Activated CD8-positive, alpha-beta memory T cell treated with anti-CD3 and anti-CD28 coated beads, Interleukin-2, amount 50 U/mL, for 24 hours (primary cell): ENCODE measurements around the gene SORT1.
"Not testable (repeated sequence)": the region's sequence is repeated elsewhere in the genome, so short reads cannot be mapped to it uniquely, and the experiment has no call there.

ENCODE experiments used
- DNase-seq: peaks from one replicate; pipeline ENCODE4 v3.0.0-alpha.2; 2020; ENCODE audit errors: extremely low read depth

Gene SORT1

DNA sequence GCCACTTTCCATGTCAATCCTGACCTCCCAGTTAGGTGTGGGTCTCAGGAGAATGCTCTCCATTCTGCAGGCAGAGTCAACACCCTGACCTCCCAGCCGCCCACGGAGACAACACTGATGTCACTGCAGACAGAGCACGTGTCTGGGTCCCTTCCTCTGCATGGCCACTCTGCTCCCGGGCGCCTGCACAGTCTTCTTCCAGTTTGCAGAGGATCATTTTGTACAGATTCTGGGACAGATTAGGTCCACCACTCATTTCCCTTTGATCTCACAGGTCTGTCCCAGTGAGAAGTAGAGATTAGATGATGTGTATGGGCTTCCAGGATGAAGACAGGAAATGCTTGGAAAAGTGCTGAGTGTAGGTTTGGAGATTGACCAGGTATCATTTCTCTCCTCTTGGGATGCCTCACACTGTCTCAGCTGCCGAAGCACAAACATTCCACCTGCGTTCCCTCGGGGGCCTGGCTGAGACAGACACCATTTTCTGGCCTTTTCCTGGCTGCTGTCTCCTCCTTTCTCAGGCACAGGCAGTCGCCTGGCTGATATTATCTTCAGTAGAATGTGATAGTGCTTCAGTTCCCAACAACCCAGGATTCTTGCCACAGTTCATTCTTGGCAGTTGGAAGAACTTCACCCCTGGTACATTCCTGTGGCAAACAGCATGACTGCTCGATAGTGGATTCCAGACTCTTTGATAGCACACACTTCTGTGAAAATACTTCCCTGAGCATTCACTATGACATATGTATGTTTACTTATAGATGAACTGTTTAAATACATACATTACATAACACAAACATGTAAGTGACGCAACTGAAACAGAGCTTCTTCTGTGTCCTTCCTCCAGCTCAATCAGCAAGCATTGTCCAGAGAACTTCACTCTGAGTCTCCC, 98.8 kb downstream of the SORT1 start:
- no peak for DNase-seq

DNA sequence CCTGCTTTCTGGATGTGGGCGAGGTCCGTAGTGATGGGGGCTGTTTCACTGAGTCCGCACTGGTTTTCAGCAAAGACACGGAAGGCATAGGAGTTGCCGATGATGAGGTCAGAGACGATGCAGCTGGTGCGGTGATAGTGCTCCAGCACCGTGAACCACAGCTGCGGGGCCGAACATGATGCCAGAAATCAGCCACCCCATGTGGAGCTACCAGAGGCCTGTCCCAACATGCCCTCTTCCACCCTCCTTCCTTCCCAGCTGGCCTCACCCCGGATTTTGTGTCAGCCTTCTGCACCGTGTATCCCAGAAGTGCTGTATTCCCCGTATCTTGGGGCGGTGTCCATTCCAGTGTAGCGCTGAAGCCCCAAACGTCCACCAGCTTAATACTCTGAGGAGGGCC, 100.9 kb downstream of the SORT1 start:
- no peak for DNase-seq

DNA sequence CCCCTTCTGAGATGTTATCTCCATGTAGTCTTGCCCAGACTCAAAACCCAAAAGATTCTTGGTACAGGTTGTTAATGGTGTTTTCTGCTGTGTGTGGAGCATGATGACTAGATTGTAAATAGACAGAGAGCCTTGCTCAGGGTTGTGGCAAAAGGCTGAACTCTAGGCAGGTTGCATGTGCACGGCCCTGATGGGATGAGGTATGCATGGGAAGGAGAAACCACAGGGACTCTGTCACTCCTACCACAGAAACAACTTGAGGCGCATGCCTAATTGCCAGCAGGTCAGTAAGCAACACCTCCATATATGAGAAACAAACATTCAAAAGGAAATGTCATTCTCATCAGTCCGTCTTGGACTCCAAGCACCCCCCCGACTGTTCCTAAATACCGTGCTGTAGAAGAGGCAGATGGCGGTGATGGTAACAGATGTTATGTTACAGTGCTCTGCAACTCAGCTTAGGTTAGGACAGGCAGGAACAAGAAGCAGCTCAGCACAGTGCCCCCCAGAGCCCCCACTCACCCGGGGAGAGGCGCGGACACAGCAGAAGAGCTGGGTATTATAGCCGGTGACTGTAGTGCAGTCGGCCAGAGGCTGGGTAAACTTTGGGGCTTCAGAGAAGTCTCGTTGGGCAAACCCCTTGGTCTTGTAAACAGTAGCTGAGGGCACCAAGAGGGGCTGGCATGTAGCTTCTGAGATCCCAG, 101.9 kb downstream of the SORT1 start:
- DNase-seq = no peak

DNA sequence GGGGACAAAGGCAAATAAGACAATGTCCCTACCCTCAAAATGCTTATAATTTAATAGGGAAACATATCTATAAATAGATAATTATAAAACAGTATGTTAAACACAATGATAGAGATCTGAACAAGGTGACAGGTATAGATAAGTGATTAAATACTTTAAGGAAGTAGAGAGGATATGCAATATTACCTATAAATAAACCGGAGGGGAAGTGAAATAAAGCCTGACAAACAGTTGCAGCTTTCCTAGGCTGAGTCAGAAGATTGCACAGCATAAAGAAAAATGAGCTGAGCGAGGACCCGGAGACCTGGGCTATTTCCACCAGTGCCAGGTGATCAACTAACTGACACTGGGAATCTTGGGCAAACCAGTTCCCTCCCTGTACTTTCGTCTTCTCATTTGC, 103.2 kb downstream of the SORT1 start:
- DNase-seq = no peak

DNA sequence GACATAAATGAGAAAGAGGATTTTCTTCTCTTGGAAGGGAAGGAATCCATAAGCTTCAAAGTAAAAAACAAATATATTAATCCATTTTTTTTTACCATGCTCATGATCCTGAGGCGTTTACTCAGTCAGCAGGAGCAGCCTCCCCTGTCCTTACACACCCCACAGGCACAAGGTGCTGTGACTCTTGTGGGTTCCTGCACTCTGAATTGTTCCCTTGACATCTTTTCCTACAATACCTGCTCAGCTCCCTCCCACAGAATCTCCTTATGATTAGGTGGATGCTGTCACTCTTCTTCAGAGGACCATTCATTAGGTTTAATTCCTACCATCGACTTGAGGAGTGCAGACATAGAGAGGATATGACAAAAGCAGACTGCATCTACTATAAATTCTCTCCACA, 104.7 kb downstream of the SORT1 start:
- DNase-seq = no peak

DNA sequence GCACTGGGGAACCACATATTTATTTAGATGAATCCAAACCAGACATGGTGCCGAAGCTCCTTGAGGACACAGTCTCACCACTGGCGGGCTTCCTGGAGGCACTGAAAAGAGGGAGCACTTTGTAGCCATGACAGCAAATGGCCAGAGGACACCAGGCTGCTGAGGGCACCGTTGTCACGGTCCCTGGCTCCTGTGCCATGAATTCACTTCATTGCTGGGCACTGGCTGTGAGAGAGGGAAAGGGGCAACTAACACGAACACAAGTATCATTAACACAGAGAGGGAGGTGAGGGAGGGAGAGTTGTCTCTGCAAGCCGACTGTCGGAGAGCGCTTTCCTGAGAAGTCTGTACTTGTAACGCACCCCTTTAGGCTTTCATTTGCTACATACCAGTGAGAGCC, 105.4 kb downstream of the SORT1 start:
- DNase-seq = no peak

DNA sequence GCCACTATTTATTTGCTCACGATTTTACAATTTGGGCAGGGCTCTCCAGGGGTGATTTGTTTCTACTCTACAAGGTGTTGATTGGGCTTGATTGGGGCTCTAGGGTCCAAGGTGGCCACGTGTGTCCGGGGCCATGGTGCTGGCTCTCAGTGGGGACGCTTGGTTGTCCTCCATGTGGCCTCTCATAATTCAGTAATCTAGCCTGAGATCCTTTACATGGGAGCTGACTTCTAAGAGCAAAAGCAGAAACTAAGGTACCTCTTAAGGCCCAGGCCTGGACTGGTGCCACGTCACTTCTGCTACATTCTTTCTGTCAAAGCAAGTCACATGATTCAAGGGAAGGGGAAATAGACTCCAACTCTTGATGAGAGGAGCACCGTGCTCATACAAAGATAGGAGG, 106.7 kb downstream of the SORT1 start:
- DNase-seq = no peak

DNA sequence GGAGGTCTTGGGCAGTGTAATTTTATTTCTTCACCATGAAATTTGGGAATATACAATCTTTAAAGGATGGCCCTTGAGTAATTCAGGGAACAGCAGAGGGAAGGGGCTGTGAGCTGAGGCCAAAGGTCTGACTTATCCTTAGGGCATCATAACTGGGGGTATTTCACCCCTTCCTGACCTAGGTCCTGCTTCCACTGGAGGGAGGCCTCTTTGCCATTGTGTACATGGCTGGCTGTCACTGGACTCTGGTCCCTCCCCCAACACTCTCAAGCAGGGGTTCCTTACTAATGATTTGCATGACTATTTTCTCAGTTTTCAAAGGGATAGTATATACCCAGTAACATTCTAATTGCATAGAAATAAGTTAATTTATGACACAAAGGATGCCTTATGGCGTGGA, 107.6 kb downstream of the SORT1 start:
- DNase-seq = no peak

DNA sequence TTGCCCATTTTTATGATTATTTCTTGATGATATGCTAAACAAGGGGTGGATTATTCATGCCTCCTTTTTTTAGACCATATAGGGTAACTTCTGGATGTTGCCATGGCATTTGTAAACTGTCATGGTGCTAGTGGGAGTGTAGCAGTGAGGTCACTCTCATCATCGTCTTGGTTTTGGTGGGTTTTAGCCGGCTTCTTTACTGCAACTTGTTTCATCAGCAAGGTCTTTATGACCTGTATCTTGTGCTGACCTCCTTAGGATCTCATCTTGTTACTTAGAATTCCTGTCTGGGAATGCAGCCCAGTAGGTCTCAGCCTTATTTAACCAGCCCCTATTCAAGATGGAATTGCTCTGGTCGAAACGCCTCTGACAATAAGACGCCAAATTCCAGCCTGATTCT, 111.0 kb downstream of the SORT1 start:
- DNase-seq = not testable (repeated sequence)

DNA sequence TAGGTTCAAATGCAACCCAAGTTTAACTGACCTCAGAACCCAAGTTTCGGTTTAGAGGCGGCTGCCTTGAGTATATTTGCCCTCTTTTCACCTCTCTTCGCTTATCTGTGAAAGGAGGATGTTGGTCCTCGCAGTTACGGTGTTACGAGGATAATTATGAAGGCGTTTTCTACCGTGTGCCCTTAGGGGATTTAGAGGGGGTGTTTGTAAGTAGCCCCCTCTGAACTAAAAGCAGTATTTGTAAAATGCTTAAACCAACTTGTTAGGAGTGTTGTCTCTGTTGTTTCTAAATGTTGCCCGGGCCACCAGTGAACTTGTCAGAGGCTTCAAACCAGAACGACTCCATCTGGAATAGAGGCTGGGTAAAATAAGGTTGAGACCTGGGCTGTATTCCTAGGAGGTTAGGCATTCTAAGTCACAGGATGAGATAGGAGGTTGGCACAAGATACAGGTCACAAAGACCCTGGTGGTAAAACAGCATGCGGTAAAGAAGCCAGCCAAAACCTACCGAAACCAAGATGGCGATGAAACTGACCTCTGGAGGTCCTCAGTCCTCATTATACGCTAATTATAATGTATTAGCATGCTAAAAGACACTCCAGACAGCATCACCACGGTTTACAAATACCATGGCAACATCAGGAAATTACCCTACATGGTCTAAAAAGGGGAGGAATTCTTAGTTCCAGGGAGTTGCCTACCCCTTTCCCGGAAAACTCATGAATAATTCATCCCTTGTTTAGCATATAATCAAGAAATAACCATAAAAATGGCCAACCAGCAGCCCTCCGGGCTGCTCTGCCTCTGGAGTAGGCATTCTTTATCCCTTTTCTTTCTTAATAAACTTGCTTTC, 113.7 kb downstream of the SORT1 start:
- no peak for DNase-seq

DNA sequence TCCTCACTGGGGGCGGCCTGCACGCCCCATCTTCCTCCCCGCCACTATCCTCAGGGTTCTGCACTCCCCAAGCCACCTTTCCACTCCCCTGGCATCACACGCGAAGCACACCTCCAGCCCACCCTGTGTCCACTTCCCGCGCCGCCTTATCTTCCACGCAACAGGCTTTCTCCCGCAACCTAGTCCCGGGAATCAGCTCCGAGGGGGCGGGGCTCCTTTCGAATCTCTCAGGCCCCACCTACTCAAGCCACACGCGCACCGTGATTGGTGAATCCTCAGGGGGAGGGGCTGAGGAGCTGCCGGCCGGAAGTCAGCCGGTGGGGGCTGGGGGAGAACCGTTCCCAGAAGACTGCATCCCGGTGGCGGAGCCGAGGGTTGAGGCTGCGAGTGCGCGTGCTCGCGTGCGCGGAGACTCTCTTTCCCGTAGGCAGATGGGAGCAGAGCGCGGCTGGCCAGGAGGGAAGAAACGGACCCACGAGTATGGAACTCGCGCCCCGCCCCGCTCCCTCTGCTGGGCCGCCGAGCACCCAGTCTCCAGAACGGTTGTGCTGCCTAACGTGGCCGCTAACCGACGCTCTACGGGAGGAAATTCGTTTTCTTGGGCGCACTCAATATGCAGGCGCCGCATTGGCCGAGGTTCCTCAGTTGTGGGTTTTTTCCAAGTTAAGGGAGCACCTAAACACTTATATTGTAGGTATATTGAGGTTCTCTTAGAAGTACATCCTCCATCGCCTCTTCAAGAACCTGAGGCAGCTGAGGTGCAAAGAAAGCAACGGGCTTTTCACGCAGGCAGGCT, 114.6 kb downstream of the SORT1 start, which contains the start of gene PSRC1:
Gene PSRC1, minus strand, starts transcription at position 194 of the 796 bp plus-strand sequence.
- peak; percentile 75 for DNase-seq

DNA sequence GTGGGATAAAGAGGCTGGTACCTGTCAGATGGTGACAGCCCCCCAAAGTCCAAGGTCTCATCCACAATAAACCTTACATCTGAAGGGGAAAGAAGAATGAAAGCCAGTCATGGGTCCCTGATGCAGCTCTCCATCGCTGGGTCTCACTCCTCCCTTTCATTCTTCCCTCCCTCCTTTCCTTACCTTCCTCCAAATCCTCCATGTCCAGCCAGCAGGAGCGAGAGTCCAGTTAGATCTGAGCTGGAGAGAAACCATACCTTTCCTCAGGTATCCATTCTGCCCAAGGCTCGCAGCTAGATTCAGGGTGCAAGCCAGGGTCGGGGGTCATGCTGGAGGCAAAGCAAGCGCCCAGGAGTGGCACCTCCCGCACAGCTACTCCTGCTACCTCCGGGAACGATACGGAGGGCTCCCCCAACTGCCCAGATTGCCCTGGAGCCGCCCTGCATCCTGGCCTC, 115.2 kb downstream of the SORT1 start:
- DNase-seq = no peak

DNA sequence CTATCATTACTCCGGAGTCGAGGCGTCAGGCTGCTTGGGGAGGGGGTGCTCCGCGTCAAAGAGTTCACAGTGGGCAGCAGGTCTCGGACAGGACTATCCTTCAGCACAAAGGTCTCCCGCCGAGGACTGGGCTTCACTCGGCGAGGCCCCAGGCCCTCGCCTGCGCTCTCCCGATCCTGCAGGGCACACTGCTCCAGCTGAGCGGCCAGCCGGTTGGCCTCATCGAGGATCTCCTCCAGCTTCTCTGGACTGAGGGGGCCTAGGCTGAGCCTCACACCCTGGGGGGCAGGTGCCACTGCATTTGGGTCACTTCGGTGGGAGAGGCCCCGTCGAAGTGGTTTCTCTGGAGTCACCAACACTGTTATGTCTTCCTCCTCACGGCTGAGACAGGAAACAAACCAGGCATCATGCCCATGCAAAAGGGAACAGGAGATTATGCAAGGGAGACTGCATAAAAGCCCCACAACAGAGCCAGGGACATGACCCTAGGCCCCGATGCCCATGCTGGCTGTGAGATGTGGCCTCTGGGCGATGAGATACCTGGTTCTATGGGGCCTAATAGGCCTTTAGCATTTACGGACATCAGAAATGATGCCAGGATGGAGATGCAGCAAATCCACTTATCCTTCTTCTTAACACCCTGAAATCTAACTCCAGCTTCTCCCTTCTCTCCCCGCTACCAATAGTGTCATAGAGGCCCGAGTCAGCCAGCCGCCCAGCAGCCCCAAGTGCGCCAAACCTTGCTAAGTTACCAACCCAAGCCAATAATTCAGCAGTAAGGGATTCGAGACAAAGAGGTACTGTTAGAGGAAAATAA, 115.8 kb downstream of the SORT1 start:
- no peak for DNase-seq

DNA sequence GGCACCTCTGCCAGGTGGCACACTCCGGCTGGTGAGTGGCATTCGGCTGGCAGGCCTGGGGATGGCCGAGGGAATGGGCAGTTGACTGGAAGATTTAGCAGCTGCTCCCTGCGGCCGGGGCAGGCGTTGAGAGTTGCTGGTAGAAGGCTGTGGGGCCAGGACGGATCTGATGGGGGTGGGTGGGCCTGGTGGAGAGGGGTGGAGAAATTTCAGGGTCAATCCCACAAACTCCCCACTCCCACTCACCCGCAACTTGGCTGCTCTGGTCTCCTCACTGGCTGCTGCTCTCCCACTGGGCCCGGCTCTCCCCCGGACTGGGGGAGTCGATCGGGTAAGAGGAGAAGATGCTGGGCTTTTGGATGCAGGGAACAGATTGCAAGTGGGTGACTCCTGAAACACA, 116.9 kb downstream of the SORT1 start:
- DNase-seq = no peak

DNA sequence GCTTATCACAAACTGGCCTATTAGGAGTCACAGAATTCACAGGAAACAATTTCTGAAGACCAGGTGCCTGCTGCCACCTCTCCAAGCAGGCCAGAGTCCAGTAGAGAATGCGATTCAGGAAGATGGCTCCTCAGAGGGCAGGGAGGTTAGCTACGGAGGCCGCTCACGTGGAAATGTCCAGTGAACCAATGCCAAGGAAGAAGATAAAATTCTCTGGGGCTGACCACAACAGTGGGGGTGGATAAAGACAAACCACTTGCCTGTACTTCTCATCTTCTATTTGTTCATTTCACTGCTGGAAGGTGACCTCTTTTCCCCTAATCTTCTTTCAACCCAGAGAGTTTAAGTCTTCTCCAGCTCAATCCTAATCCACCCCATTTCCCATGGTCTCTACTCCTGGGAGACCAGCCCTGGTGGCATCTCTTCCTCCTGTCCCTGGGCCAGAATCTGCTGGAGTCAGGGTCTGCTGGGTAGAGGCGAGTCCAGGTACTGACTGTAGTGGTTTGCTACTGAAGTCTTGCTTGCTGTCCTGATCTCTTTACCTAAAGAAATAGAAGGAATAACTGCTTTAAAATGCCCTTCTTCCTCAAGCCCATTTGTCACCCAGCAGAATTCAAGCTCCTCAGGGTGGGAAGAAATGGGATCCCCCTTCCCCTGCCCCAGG, 118.0 kb downstream of the SORT1 start:
- no peak for DNase-seq

DNA sequence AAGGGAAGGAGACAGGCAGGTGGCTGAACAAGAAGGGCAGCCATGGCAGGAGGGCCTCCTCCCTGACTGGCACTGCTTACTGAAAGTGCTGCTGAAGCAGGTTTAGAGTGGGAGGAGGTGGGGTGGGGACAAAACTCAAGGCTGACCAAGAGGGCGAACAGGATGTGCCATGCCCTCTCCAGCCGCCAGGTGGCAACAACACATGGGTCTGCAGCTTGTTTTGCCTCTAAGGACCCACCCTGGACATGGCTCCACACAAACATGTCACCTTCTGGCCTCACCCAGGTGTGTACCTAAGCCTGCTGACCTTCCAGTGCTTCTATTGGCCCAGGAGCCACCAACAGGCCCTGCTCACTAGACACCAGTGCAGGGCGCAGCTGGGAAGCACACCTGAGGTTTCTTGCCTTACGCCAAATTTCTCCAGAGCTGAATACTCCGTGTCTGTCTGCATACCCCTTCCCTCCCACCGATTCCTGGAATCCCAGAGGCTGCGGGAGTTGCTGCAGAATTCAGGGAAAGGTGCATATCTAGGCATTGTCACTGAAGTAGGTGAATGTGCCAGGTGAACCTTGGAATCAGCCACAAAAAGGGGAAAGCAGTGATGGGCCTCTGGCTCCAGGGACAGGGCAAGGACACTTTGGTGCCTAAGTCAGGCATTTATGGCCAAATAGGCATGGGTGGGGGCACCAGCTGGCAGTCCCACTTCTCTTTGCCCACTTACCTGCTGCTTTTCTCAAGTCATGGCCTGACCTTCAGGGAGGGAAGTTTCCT, 120.1 kb downstream of the SORT1 start:
- peak; percentile 41 for DNase-seq

DNA sequence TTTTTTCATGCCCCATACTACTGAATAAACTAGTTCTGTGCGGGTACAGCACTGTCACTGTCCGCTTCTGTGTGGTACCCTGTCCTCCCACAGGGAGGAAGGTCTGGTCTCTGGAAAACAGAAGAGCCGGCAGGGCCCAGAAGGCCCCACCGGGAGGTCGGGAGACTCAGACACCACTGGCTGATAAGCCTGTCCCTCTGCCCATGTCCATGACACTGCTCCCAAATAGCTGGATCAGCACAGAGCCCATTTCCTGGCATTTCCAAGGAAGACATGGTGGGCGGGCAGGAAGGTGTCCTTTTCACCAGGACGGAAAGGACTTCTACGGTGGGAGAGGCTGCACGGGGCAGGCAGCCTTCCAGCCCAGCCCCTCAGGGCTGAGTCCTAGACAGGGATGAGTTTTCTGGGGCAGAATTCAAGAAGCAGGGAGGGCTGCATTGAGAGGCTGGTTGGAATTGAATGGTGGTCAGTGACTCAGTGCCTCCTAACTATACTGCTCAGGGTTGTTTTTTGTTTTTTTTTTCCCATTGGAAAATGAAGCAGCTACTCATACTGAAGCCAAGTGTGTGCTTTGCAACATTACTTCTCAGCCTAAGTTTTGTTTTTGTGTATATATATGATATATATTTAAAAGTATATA, 121.9 kb downstream of the SORT1 start:
- DNase-seq = no peak
